Measurements from ENCODE around the gene ATOX1. TPM values are rescaled to one million over a fixed set of nuclear protein-coding genes. Genes with fewer than 3 reads are reported as not detected.

ATOX1 gene
- total RNA-seq, 2 donors from 2014 or later, result 54.6 to 62.4 TPM

GRCh38 chr5:151742870-151743294, 15.5 kb downstream of the ATOX1 start:
- TF ChIP-seq CTCF (IDR thresholded peaks at IDR 0.05), result peak; percentile 51
- no peaks in the 10 kb centered on the region for H3K4me1 ChIP-seq
- intact Hi-C loops (cut with DNase I), result no loop called here
- H3K9me3 ChIP-seq, result no peaks in the 10 kb centered on the region
- no peak overlapping the region for H3K27ac ChIP-seq
- H3K36me3 ChIP-seq, result no peaks in the 10 kb centered on the region
- H3K9ac ChIP-seq (ENCODE audit: low read depth in 2 of 2, low read length in 2 of 2), result no peak overlapping the region
- no peak overlapping the region for H3K4me3 ChIP-seq
- peak; percentile 42 for DNase-seq
- no peaks in the 10 kb centered on the region for H3K27me3 ChIP-seq

GRCh38 chr5:151741678-151742423, 16.6 kb downstream of the ATOX1 start:
- H3K9me3 ChIP-seq, result no peaks in the 10 kb centered on the region
- H3K4me3 ChIP-seq, result no peak overlapping the region
- H3K36me3 ChIP-seq, result no peaks in the 10 kb centered on the region
- H3K27me3 ChIP-seq, result no peaks in the 10 kb centered on the region
- H3K27ac ChIP-seq, result no peak overlapping the region
- no peak overlapping the region for H3K9ac ChIP-seq (ENCODE audit: low read depth in 2 of 2, low read length in 2 of 2)
- no peaks in the 10 kb centered on the region for H3K4me1 ChIP-seq
- intact Hi-C loops (cut with DNase I), result loop anchor here (2.0 kb wide), 1 partner anchor 295 kb away; the partner anchor contains the start of gene SLC36A1
- no peak for DNase-seq
- TF ChIP-seq CTCF (IDR thresholded peaks at IDR 0.05), result no peak

GRCh38 chr5:151740958-151741373, 17.5 kb downstream of the ATOX1 start:
- no peaks in the 10 kb centered on the region for H3K9me3 ChIP-seq
- peak overlapping the region in 1 of 2 donors; percentile 8 for H3K9ac ChIP-seq (ENCODE audit: low read depth in 2 of 2, low read length in 2 of 2)

GRCh38 chr5:151740336-151740942, 18.0 kb downstream of the ATOX1 start:
- Histone ChIP-seq H3K9ac (ENCODE audit: low read depth in 2 of 2, low read length in 2 of 2) (peak overlapping the region in 1 of 2 donors; percentile 8), H3K4me1 (no peaks in the 10 kb centered on the region), H3K27ac (peak overlapping the region; percentile 4), H3K9me3 (no peaks in the 10 kb centered on the region), H3K27me3 (no peaks in the 10 kb centered on the region), H3K36me3 (no peaks in the 10 kb centered on the region), H3K4me3 (no peak overlapping the region)
- DNase-seq, result peak; percentile 45
- intact Hi-C loops (cut with DNase I), result loop anchor here (1.0 to 2.0 kb wide), 2 partner anchors 81 to 294 kb away; partner anchors contain the start of gene SLC36A1
- TF ChIP-seq CTCF (IDR thresholded peaks at IDR 0.05), result peak; percentile 84

More at GRCh38 chr5:151740958-151741373, 17.5 kb downstream of the ATOX1 start:
- no peaks in the 10 kb centered on the region for H3K27me3 ChIP-seq
- H3K36me3 ChIP-seq, result no peaks in the 10 kb centered on the region
- no peak for TF ChIP-seq CTCF (IDR thresholded peaks at IDR 0.05)
- DNase-seq, result no peak
- intact Hi-C loops (cut with DNase I), result loop anchor here (1.0 to 2.0 kb wide), 2 partner anchors 82 to 294 kb away; partner anchors contain the start of gene SLC36A1
- H3K4me1 ChIP-seq, result no peaks in the 10 kb centered on the region
- no peak overlapping the region for H3K4me3 ChIP-seq
- peak overlapping the region; percentile 4 for H3K27ac ChIP-seq

GRCh38 chr5:151739939-151740335, 18.5 kb downstream of the ATOX1 start:
- H3K27ac ChIP-seq, result peak overlapping the region; percentile 4
- DNase-seq, result no peak
- TF ChIP-seq CTCF (IDR thresholded peaks at IDR 0.05), result no peak
- no peak overlapping the region for H3K4me3 ChIP-seq
- no peak overlapping the region for H3K9ac ChIP-seq (ENCODE audit: low read depth in 2 of 2, low read length in 2 of 2)
- no peaks in the 10 kb centered on the region for H3K27me3 ChIP-seq
- no peaks in the 10 kb centered on the region for H3K9me3 ChIP-seq
- no peaks in the 10 kb centered on the region for H3K36me3 ChIP-seq
- H3K4me1 ChIP-seq, result no peaks in the 10 kb centered on the region
- intact Hi-C loops (cut with DNase I), result loop anchor here (1.0 to 2.0 kb wide), 2 partner anchors 81 to 293 kb away; partner anchors contain the start of gene SLC36A1

Data from colonic mucosa (tissue), 4 donors.